Fibroblast of skin of abdomen (primary cell): Measurements from ENCODE around the gene OR10T2. TPM values are rescaled to one million over a fixed set of nuclear protein-coding genes. Genes with fewer than 3 reads are reported as not detected.
"Not testable (repeated sequence)": the region's sequence is repeated elsewhere in the genome, so short reads cannot be mapped to it uniquely, and the experiment has no call there.

ENCODE experiments used
- DNase-seq: peaks from one replicate; pipeline ENCODE4 v3.0.0-alpha.2; 2013
- polyA plus RNA-seq, 2 experiments: library from polyadenylated mRNA; unstranded; fragments of 120-200 nt; gene quantifications; one replicate each; pipeline ENCODE4 v1.2.1, GENCODE V29; 2013; ENCODE audit not compliant: insufficient read length in 2 of 2

Gene OR10T2, protein sequence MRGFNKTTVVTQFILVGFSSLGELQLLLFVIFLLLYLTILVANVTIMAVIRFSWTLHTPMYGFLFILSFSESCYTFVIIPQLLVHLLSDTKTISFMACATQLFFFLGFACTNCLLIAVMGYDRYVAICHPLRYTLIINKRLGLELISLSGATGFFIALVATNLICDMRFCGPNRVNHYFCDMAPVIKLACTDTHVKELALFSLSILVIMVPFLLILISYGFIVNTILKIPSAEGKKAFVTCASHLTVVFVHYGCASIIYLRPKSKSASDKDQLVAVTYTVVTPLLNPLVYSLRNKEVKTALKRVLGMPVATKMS
- polyA plus RNA-seq (2013, experiment 1 of 2; ENCODE audit: insufficient read length), result not detected
- not detected for polyA plus RNA-seq (2013, experiment 2 of 2; ENCODE audit: insufficient read length)

DNA sequence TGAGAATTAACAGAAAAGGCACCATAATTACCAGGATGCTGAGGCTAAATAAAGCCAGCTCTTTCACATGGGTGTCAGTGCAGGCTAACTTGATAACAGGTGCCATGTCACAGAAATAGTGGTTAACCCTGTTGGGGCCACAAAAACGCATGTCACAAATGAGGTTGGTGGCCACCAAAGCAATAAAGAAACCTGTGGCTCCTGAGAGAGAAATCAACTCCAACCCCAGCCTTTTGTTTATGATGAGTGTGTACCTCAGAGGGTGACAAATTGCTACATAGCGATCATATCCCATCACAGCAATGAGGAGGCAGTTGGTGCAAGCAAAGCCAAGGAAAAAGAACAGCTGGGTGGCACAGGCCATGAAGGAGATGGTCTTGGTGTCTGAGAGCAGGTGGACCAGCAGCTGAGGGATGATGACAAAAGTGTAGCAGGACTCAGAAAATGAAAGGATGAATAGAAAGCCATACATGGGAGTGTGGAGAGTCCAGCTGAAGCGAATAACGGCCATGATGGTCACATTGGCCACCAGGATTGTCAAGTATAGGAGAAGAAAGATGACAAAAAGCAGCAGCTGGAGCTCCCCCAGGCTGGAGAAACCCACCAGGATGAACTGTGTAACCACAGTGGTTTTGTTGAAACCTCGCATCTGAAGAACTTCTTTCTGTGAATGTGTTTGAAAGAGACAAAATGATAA is at the start of gene OR10T2:
Gene OR10T2, minus strand, starts transcription at position 649 of the 697 bp plus-strand sequence. Its CDS starts 0 bp downstream, at position 649.
- no peak for DNase-seq

DNA sequence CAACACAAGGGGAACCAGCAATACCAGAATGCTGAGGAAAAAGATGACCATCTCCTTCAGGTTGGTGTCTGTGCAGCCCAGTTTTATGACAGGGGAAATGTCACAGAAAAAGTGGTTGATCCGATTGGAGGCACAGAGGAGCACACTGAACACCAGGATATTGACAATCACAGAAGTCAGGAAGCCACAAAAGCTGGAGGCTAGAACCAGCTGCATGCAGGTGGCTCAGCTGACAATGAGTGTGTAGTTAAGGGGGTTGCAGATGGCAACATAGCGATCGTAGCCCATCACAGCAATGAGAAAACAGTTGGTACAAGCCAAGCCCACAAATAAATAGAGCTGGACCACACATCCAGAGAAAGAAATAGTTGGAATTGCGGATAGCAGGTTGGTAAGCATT is 46.1 kb upstream of the OR10T2 start:
- no peak for DNase-seq

DNA sequence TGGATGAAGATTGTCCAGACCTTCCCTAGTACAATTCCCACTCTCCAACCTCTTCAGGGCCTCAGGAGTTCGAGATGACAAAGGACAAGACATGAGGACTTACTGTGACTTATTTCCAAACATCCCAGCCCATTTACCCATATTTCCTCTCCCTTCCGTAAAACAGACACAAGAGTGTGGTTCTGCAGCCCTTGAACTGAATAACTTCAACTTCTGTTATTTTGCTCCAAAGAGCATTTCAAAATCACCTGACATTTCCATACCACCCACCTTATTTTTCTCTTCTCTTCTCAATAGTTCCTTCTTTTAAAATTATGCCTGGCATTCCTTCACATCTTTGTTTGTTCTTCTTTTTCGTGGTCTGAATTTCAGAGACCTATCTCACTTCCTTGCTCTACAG is 35.5 kb upstream of the OR10T2 start:
- DNase-seq, result no peak

DNA sequence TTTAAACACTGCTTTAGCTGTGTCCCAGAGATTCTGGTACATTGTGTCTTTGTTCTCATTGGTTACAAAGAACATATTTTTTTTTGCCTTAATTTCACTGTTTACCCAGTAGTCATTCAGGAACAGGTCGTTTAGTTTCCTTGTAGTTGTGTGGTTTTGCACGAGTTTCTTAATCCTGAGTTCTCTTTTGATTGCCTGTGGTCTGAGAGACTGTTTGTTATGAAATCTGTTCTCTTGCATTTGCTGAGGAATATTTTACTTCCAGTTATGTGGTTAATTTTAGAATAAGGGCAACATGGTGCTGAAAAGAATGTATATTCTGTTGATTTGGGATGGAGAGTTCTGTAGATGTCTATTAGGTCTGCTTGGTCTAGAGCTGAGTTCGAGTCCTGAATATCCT is 30.9 kb upstream of the OR10T2 start:
- not testable (repeated sequence) for DNase-seq

DNA sequence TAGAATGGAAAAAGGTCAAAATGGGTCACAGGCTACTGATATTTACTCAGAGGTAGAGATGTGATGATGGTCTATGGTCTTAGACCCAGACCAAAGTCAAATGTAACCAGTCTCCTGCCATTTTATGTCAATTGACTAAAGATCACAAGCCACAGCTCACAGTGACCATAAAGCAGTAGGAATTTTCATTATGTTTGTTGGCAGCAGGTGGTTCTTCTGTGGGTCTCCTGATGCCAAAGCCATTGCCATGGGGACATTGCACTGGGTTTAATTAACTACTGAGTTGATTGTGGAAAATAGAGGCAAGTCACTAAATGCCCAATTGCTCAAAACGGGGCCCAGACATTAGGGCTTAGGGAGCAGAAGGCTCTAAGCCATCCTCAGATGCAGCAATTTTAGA is 26.9 kb upstream of the OR10T2 start, which contains the start of gene OR10K2:
Gene OR10K2, minus strand, starts transcription at position 101 of the 400 bp plus-strand sequence. CDS start 5,371 bp downstream, outside the sequence.
- DNase-seq, result no peak

DNA sequence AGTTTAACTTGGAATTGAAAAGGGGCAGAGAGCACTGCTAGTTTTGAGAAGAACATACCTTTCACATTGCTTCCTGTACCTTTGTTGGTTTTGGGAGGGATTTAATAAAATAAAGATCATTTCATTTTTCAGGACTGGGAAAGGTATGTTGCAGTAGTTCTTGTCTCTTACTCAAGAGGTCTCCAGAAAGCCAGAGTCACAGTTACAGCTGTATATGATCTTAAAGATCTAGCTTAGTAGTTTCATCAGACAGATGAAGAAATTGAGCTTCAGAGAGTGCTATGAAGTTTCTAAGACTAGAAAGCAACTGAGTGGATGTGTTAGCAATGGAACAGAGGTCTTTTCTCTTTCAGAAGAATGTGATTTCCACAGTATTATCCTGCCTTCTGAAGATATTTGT is 25.8 kb upstream of the OR10T2 start:
- DNase-seq, result no peak

DNA sequence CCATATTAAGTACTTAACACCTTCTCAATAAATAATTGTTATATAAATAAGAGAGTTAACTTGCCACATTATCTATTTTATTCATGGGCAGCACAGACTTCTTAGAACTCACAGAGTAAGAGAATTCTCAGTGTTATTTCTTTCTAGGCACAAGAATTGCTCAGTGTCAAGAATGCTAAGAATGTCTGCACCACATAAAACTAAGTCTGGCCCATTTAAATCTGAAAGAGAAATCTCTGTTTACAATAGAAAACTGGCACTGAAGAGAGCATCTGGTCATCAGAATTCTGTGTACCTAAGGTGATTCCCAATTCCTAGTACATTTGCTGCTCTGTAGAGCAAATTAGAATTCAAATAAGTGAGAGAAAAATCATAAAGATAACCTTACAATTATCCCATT is 22.9 kb upstream of the OR10T2 start:
- DNase-seq, result no peak

DNA sequence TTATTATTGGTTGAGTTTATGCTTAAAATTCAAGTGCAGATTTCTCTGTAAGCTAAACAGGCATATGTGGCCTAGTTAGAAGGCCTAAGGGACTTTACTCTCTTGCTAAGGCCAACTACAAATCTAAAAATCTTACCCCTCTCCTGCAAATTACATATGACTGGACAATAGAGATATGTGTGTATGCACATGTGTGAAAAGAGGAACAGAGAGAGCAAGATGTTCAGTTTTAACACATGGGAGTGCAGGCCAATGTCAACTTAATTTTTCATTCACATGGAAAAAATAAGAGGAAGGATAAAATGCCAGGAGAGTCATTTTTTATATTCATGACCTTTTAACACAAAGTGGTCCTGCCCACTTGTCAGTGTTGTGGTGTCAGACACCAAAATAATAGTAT is 18.3 kb upstream of the OR10T2 start:
- DNase-seq, result no peak

DNA sequence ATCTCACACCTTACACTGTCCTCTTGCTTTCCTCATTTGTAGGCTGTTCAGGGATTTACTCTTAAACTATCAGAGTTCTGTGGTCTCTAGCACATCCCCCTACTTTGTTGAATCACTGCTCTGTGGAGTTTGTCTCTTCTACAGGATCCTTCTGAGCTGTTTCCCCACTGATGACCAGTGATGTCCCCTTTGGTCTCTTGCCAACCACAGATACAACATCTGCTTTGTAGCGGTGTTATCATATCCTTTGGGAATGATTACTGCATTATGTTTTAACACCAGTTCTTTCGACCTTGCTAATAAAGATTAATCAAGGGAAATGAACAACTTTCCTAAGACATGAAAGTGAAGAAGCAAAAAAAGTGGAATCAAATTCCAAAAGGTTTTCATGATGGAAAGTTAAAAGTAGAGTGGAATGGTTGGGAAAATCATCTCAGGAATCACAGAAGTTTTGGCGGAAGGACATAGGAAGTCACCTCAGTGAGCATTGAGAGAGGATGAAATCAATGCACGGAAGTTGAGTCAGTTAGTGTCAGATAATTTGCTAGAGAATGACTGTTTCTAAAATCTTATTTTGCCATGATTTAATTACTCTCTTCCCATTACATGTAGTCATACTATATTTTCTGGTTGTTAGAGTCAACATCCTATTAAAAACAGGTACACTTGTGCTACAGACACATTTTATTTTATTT is 15.5 kb upstream of the OR10T2 start:
- DNase-seq, result no peak

DNA sequence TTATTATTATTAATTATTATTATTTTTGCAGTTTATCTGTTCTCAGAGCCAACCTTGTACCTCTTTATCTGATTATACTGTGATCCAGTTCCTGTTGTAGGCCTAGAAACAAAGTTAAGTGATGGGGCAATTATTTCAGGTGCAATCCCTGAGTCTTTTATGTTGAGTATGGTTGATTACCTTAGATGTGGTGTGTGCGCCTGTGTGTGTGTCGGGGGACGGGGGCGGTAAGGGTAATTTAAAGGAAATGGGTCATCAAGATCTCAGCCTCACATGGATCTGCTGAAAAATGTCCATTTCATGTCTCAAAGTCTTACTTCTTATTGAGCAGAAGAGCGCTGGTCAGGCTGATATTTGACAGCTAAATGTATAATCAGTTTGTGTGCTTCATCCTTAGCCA is 7.8 kb upstream of the OR10T2 start:
- no peak for DNase-seq

DNA sequence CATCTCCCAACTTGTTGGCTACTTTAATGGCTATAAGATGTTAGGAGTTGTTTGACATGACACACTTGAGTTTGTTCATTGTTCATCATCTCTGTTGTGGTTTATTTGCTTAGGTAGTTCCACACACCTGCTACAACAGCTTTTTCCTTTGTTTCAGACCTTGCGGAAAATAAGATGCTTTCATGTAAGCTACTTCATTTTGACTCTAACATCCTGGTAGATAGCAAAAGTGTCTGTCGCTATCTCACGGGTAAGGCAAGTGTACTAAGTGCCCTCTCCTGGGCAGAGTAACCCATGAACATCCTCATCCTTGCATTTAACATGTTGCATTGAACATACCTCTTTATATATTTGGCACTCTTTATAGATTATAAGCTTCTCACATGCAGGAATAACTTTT is 1.6 kb upstream of the OR10T2 start:
- DNase-seq, result no peak

DNA sequence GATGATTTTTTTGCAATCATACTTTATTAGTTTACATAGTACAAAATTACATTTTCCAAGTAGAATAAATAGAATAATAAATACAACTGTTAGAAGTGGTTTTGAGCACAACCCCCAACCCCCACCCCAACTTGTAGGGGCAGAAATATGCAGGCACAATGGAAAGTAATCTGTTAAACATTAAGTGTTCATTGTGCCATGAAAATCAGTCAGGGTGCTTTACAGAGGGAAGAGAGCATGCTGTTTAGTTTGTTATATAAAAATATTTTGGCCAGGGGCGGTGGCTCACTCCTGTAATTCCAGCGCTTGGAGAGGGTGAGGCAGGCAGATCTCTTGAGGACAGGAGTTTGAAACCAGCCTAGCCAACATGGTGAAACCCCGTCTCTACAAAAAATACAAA is 2.6 kb downstream of the OR10T2 start:
- DNase-seq, result no peak

DNA sequence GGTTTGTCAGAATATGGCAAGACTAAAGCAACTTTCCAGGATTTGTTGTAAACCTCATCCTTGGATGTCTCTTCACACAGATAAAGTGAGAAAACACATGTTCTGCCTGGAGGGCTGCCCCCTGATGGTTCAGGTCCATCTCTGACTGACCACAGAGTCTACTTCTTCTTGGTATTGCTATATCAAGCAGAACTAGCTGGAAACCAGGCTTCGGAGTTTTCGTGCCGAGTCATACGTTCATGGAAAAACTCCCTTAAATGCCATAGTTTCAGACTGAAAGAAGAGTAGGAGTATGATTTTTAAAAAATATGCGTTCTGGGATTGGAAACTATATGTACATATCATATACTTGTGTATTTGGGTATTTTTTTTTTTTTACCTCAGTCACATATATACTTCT is 5.8 kb downstream of the OR10T2 start:
- no peak for DNase-seq

DNA sequence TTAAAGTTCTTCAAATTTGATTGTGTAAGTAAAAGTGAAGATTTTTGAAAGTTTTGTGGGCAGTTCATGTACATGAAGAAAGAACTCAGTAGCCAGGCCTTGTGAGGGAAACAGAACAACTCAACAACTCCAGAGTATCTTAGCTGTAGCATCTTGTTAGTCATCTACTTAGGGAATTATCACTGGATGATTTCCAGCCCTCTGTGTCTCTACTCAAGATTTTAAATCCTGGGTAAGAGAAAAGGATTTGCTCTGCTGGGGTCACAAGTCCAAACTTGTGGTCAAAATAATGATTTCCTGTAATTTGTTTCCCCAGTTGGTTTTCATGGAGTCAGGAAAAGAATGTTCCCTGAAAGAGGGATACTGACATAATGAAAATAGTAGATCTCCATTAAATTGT is 8.2 kb downstream of the OR10T2 start:
- no peak for DNase-seq

DNA sequence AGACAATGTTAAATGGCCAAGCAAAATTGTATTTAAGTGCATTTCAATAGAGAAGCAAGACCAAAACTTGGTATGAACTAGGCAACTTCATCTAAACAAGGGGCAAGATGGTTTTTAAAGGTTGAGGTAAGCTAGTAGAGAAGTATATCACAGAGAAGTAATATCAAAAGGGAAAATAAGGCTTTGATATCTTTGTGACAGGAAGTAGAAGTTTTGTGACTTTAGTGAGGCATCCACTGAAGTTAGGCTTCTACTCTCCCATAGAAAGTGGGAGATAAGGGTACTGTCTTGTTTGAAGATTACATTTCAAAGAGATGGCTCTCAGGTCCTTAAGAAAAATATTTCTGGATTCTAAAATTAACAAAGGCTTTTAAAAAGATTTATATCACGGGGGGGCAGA is 8.9 kb downstream of the OR10T2 start:
- DNase-seq, result no peak

DNA sequence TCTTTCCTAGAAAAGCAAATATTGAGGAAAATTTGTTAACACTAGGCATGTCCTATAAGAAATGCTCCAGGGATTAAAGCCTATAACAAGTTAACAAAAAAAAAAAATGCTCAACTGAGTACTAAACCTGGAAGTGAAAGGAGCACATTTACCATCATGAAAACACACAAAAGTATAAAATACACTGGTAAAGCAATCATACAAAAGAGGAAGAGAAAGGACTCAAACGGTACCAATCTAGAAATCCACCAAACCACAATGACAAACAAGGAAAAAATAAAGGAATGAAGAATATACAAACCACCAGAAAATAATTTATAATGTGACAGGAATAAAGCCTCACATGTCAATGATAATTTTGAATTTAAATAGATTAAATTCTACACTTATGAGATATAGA is 24.4 kb downstream of the OR10T2 start:
- DNase-seq, result no peak

DNA sequence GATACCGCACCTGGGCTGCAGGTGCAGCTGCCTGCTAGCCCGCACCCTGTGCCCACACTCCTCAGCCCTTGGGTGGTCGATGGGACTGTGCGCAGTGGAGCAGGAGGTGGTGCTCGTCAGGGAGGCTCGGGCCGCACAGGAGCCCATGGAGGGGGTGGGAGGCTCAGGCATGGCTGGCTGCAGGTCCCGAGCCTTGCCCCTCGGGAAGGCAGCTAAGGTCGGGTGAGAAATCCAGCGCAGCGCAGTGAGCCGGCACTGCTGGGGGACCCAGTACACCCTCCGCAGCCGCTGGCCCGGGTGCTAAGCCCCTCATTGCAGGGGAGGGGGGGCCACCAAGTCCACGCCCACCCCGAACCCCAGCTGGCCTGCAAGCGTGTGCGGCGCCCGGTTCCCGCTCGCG is 25.2 kb downstream of the OR10T2 start:
- not testable (repeated sequence) for DNase-seq

DNA sequence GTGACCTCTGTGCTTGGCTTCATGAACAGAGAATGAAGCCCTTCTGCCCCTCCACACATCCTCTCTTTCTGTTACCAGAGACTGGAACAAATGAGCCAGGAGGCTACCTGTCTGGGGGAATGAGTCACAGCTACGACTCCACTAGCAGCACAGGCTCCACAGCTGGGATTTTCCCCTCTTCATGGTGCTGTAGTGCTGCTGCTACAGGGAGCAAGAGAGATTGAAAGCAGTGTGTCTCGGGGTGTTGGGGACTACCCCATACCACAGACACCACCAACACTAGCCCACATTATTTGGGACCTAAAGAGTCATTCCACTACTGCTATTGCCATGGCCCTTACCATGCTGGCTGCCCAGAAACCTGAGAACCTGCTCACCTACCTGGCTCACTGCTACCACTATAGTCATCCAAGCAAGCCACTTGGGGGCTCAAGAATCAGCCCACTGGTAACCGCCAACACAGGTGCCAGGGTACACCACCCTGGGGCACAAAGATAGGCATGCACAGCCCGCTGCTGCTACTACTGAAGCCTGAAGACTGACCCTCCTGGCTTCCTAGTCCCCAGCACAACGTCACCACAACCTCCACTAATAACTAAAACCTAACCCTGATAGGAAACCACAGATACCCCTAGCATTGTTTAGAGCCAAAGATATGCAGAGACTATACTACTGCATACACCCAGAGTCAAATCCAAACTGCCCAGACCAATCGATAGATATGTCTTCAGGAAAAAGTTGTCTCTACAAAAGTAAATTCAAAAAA is 27.9 kb downstream of the OR10T2 start:
- DNase-seq, result no peak

DNA sequence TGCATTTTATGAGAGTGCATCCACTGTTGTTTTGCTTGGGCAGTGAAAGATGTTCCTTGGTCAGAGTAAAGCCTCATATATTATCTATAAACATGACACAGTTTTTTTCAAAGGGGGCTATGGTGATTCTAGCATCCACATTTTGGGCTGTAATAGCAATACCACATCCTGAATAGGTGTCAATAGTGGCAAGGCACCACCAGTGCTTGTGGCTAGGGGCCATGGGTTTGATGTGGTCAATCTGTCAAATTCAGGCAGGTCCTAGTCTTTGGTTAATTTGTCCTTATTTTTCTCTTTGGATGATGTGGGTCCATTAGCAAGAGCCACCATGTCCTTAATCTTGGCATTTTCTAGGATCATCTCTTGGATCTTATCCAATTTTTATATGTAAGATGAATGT is 32.5 kb downstream of the OR10T2 start:
- no peak for DNase-seq

DNA sequence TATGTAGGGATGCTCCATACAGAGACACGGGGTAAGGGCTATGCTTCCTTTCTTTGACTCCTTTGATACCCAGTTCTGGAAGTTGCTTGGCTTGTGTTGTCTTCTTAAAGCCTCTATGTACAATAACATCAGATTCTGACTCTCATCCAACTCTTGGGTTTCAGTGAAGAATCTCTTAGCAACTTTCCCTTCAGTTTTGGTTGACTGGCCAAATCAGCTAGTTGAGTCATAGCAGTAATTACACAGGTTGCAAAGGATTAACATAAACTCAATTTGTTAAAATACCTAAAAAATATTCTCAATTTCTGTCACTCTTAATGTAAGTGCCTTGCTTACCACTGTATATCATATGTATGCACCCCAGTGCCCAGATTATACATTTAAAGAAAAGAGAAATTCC is 36.3 kb downstream of the OR10T2 start:
- DNase-seq, result no peak

DNA sequence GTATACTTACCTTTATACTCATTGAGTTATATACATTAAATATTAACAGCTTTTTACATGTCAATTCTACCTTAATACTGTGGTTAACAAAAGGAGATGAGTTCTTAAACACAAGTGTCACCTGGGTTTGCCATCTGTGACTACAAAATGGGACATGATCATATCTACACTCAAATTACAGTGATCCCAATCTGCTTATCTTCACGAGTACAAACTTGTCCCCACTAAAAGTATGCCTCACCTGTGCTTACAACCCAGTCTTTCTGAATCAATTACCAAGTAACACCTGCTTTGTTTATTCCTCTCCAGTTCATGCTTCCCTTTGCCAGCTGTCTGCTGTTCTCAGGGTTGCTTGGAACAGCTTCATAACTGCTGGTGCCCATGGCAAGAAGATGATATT is 36.8 kb downstream of the OR10T2 start:
- no peak for DNase-seq

DNA sequence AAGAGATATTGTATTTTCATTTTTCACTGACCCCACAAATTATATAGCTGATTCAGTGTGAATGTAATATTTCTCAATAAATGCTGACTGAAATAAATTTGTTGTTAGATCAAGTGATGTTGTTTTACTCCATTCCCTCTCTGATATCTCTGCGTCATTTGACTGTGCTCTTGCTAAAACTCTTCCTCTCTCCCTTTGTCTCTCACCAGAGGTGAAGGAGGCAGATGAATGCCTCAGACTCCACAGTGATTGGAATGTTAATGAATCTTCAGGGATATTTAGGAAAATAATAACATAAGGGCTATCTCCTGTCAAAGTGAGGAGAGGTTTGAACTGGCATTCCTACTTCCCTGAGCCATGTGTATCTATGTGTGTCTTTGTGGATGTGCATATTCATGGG is 41.8 kb downstream of the OR10T2 start:
- DNase-seq, result no peak

DNA sequence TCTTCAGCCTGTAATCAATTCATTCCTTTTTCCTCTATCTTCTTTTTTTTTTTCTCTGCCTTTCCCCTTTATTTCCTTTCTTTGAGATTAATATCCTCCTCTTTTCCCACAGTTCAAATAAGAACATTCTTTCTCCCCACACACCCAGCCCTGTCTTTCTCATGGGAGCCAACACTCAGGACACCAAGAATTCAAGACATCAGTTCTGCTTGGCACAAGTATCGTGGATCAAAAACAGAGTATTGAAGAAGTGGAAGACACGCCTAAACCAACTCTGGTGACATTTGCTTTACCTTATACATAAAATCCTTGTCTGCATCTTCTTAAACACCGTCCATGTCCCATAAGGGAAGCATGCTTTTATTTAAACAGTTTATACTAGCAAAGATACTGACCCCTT is 42.6 kb downstream of the OR10T2 start:
- DNase-seq, result no peak
